Activated naive CD4-positive, alpha-beta T cell treated with anti-CD3 and anti-CD28 coated beads for 36 hours (primary cell): ENCODE measurements around the gene RELCH. TPM values are rescaled to one million over a fixed set of nuclear protein-coding genes. Genes with fewer than 3 reads are reported as not detected.
"Not testable (repeated sequence)": the region's sequence is repeated elsewhere in the genome, so short reads cannot be mapped to it uniquely, and the experiment has no call there.

ENCODE experiments used
- CTCF ChIA-PET: fragments of 350-600 bp; sonication (Branson Sonifier 250); formaldehyde crosslinking; loops from one replicate; lab custom pipeline; 2021; ENCODE audit warnings: antibody characterized with exemption; lab: Charles Lee
- DNase-seq: peaks from one replicate; pipeline ENCODE4 v3.0.0-alpha.2; 2020
- H3K27ac Mint-ChIP-seq: one replicate; pipeline ENCODE4 v1.8.0; 2021; ENCODE audit warnings: mild to moderate bottlenecking, mixed read lengths
- H3K27me3 Mint-ChIP-seq: one replicate; pipeline ENCODE4 v1.8.0; 2021; ENCODE audit warnings: low read depth, mixed read lengths
- H3K36me3 Mint-ChIP-seq: one replicate; pipeline ENCODE4 v1.8.0; 2021; ENCODE audit warnings: low read depth, mixed read lengths
- H3K4me1 Mint-ChIP-seq: one replicate; pipeline ENCODE4 v1.8.0; 2021; ENCODE audit warnings: low read depth, mixed read lengths
- H3K4me3 Mint-ChIP-seq: one replicate; pipeline ENCODE4 v1.8.0; 2021; ENCODE audit warnings: mild to moderate bottlenecking, moderate library complexity, mixed read lengths
- H3K9me3 Mint-ChIP-seq: one replicate; pipeline ENCODE4 v1.8.0; 2021; ENCODE audit warnings: mixed read lengths
- intact Hi-C: fragments of 100-400 bp; cut with micrococcal nuclease; formaldehyde crosslinking; loops from one replicate; pipeline ENCODE4 v1.15.1; 2023
- total RNA-seq, 2 experiments: library from RNA; stranded (reverse); gene quantifications; one replicate each; pipeline ENCODE4 v1.2.3, GENCODE V29; 2021

RELCH gene
- total RNA-seq, 2 experiments from 2014 or later = 15.7 to 16.3 TPM

DNA sequence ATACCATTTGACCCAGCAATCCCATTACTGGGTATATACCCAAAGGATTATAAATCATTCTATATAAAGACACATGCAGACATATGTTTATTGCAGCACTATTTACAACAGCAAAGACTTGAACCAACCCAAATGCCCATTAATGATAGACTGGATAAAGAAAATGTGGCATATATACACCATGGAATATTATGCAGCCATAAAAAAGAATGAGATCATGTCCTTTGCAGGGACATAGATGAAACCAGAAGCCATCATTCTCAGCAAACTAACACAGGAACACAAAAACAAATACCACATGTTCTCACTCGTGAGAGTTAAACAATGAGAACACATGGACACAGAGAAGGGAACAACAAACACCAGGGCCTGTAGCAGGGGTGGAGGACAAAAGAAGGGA lies 20.5 kb upstream of the RELCH start:
- DNase-seq, H3K4me3 Mint-ChIP-seq, H3K27ac Mint-ChIP-seq, H3K9me3 Mint-ChIP-seq, intact Hi-C loops, H3K27me3 Mint-ChIP-seq: not testable (repeated sequence)
- Mint-ChIP-seq H3K4me1 (peaks cover 11% of the 10 kb centered on the region), H3K36me3 (peaks cover 17% of the 10 kb centered on the region)
- CTCF ChIA-PET = interaction anchor here (1.2 kb wide), 1 partner anchor 21 kb away, joined by 3 read pairs; no protein-coding TSS in a partner anchor

DNA sequence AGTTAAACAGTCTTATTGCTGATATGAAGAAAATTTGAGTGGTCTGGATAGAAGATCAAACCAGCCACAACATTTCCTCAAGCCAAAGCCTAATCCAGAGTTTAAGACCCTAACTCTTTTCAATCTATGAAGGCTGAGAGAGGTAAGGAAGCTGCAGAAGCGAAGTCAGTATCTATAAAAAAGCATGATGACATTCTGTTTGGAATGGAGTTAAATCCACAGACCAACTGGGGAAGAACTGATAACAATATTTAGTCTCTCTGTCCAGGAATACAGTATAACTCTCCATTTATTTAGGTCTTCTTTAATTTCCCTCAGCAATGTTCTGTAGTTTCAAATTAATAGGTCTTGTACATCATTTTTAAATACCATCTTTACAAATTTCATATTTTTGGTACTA lies 16.2 kb upstream of the RELCH start:
- intact Hi-C loops = no loop called here
- CTCF ChIA-PET = no interaction called here
- Mint-ChIP-seq H3K4me3 (no peak overlapping the region), H3K27ac (no peak overlapping the region), H3K4me1 (peaks cover 6% of the 10 kb centered on the region), H3K9me3 (peaks cover 2% of the 10 kb centered on the region), H3K27me3 (no peaks in the 10 kb centered on the region), H3K36me3 (peaks cover 10% of the 10 kb centered on the region)
- no peak for DNase-seq

DNA sequence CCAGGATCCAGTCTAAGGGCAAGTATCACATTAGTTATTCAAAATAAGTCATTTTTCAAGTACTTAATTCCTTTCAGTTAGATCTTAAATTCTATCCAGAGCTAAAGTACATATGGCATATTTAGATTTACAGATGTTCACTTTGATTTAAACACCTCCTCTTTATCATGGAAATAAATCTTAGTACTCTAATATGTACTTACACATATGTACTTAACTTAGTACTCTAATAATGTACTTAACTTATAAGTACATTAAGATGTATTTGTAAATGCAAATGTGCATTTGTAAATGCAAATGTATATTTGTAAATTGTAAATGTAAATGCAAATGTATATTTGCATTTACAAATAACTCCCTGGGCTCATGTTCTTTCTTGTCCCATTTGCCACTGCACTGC lies 14.8 kb upstream of the RELCH start:
- DNase-seq = no peak
- H3K4me1 Mint-ChIP-seq = peaks cover 5% of the 10 kb centered on the region
- peaks cover 4% of the 10 kb centered on the region for H3K36me3 Mint-ChIP-seq
- CTCF ChIA-PET = interaction anchor here (0.7 kb wide), 1 partner anchor 618 kb away, joined by 3 read pairs; no protein-coding TSS in a partner anchor
- H3K27me3 Mint-ChIP-seq = no peaks in the 10 kb centered on the region
- intact Hi-C loops = no loop called here
- H3K27ac Mint-ChIP-seq = no peak overlapping the region
- no peak overlapping the region for H3K4me3 Mint-ChIP-seq
- H3K9me3 Mint-ChIP-seq = no peaks in the 10 kb centered on the region

DNA sequence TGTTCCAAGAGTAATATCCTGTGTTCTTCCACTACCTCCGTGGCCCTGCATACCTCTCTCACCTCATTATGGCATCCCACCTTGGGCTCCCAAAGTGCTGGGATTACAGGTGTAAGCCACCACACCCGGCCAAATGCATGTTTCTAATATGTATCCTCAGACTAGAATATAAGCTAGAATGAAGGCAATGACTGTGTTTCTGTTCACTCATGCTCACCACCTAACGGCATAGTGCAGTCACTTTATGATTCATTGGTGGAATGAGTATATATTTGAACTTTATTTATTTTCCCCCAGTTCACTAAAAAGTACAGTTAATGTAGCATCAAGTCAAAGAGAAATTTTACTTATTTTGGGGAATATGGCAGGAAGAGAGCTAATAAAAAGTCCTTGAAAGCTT lies 11.5 kb upstream of the RELCH start:
- peaks cover 10% of the 10 kb centered on the region for H3K4me1 Mint-ChIP-seq
- peak; percentile 11 for DNase-seq
- CTCF ChIA-PET = interaction anchor here (0.6 to 0.8 kb wide), 2 partner anchors 75 to 251 kb away, joined by 3 read pairs; no protein-coding TSS in a partner anchor
- no peak overlapping the region for H3K27ac Mint-ChIP-seq
- peaks cover 2% of the 10 kb centered on the region for H3K36me3 Mint-ChIP-seq
- no peak overlapping the region for H3K4me3 Mint-ChIP-seq
- H3K9me3 Mint-ChIP-seq = no peaks in the 10 kb centered on the region
- no peaks in the 10 kb centered on the region for H3K27me3 Mint-ChIP-seq
- intact Hi-C loops = no loop called here

DNA sequence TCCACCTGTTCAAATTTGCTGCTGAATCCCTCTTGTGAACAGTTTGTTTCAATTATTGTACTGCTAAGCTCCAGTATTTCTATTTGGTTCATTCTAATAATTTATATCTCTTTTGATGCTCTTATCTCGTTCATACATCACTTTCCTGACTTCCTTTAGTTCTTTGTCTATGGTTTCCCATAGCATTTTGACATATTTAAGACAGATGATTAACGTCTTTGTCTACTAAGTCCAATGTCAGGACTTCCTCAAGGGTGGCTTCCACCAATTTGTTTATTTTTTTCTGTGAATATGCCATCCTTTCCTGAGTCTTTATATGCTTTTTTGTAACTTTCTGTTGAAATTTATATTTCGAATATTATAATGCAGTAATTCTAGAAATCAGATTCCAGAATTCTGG lies 9.8 kb upstream of the RELCH start:
- no peaks in the 10 kb centered on the region for H3K27me3 Mint-ChIP-seq
- no peaks in the 10 kb centered on the region for H3K9me3 Mint-ChIP-seq
- peaks cover 10% of the 10 kb centered on the region for H3K4me1 Mint-ChIP-seq
- DNase-seq = no peak
- intact Hi-C loops = no loop called here
- CTCF ChIA-PET = interaction anchor here (1.7 kb wide), 1 partner anchor 72 kb away, joined by 6 read pairs; no protein-coding TSS in a partner anchor
- H3K36me3 Mint-ChIP-seq = peaks cover 2% of the 10 kb centered on the region
- H3K27ac Mint-ChIP-seq = no peak overlapping the region
- H3K4me3 Mint-ChIP-seq = no peak overlapping the region

DNA sequence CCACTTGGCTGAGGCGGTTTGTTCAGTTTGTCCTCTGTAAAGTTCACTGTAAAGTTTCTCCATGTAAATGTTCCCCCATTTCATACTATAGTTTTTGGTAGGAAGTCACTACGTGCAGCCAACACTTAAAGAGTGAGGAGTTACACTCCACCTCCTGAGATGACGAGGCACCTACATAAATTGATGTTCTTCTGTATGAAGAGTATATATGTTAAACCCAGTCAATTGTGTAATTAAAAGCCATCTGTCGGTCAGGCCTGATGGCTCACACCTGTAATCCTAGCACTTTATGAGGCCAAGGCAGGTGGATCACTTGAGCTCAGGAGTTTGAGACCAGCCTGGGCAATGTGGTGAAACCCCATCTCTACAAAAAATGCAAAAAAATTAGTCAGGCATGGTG lies 7.8 kb upstream of the RELCH start:
- no peak for DNase-seq
- Mint-ChIP-seq H3K27ac (no peak overlapping the region), H3K27me3 (no peaks in the 10 kb centered on the region), H3K9me3 (no peaks in the 10 kb centered on the region), H3K36me3 (peaks cover 2% of the 10 kb centered on the region), H3K4me3 (no peak overlapping the region), H3K4me1 (peaks cover 14% of the 10 kb centered on the region)
- CTCF ChIA-PET = interaction anchor here (1.5 to 9.5 kb wide), 2 partner anchors 15 to 71 kb away, joined by 4 to 124 read pairs; no protein-coding TSS in a partner anchor
- intact Hi-C loops = no loop called here

DNA sequence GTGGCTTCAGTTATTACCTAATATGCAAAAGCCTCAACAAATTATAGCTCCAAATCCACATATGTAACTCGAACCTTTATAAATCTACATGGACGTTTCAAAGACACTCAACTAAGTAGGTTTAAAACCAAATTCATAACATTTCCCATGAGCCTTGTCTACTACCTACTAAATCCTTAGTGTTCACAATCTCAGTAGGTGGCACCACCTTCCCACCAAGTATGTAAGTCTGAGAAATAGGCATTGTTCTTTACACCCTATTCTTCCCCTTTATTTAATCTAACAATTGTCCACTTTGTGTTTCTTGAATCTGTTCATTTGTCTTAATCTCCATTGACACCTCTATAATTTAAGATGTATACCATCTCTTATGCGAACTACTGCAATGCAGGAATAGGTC lies 4.8 kb upstream of the RELCH start:
- CTCF ChIA-PET = interaction anchor here (0.9 to 9.5 kb wide), 4 partner anchors 13 to 147 kb away, joined by 3 to 124 read pairs (median 5); no protein-coding TSS in a partner anchor
- no peaks in the 10 kb centered on the region for H3K27me3 Mint-ChIP-seq
- H3K4me3 Mint-ChIP-seq = no peak overlapping the region
- H3K4me1 Mint-ChIP-seq = peaks cover 18% of the 10 kb centered on the region
- intact Hi-C loops = loop anchor here (10.0 kb wide), 4 partner anchors 603 to 1793 kb away; partner anchors contain the start of gene SERPINB8
- H3K9me3 Mint-ChIP-seq = no peaks in the 10 kb centered on the region
- H3K36me3 Mint-ChIP-seq = no peaks in the 10 kb centered on the region
- H3K27ac Mint-ChIP-seq = no peak overlapping the region
- DNase-seq = no peak

DNA sequence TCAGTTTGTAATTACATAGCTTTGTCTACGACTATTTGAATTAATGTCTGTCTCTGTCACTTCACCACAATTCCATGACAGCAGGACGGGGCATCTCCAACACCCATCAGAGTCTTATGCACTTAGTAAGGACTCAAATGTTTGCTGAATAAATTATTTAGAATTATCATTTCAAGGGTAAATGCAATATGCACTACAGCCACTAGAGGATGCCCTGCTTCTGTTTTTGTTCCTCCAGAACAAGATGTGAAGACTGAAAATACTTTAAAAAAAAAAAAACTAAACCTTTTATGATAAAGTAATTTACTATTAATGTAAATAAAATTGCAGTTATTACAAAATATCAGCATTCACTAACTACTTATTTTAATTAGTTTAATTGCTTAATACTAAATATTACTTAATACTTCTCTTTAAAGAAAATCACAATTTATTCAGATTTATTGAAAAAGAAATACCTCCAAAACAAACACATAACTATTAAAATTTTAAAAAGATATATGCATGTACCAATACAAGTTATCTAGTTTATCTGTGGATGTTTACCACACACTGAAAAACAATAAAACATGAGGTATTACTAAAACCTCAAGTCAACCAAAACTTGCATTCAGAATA lies 3.4 kb upstream of the RELCH start:
- peak; percentile 71 for DNase-seq
- CTCF ChIA-PET = interaction anchor here (0.8 to 9.5 kb wide), 6 partner anchors 9 to 74 kb away, joined by 3 to 124 read pairs (median 6); no protein-coding TSS in a partner anchor
- intact Hi-C loops = loop anchor here (1.0 to 10.0 kb wide), 7 partner anchors 66 to 1791 kb away; partner anchors contain the start of gene SERPINB8
- Mint-ChIP-seq H3K4me3 (no peak overlapping the region), H3K36me3 (peaks cover 2% of the 10 kb centered on the region), H3K9me3 (no peaks in the 10 kb centered on the region), H3K27me3 (no peaks in the 10 kb centered on the region), H3K27ac (no peak overlapping the region), H3K4me1 (peaks cover 16% of the 10 kb centered on the region)

DNA sequence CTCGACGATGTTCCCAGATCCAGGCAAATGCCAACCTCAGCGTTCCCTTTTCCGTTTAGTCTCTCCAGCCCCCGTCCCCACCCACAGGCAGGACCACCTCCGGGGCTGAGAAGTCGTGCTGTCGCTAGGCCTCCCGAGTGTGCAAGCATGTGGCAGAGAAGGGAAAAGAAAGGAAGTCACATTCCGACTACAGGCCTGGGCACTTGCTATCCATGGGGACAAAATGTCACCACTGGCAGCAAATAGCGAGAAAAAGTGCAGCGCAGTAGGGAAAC lies 619 bp upstream of the RELCH start:
- H3K4me1 Mint-ChIP-seq = peaks cover 39% of the 10 kb centered on the region
- CTCF ChIA-PET = interaction anchor here (1.1 to 9.5 kb wide), 6 partner anchors 11 to 235 kb away, joined by 4 to 124 read pairs (median 7); no protein-coding TSS in a partner anchor
- peak overlapping the region; percentile 86 for H3K27ac Mint-ChIP-seq
- H3K36me3 Mint-ChIP-seq = peaks cover 4% of the 10 kb centered on the region
- H3K27me3 Mint-ChIP-seq = no peaks in the 10 kb centered on the region
- DNase-seq = no peak
- peak overlapping the region; percentile 99 for H3K4me3 Mint-ChIP-seq
- intact Hi-C loops = loop anchor here (2.0 to 10.0 kb wide), 8 partner anchors 234 to 1788 kb away; partner anchors contain the start of genes BCL2 and SERPINB8
- H3K9me3 Mint-ChIP-seq = no peaks in the 10 kb centered on the region

DNA sequence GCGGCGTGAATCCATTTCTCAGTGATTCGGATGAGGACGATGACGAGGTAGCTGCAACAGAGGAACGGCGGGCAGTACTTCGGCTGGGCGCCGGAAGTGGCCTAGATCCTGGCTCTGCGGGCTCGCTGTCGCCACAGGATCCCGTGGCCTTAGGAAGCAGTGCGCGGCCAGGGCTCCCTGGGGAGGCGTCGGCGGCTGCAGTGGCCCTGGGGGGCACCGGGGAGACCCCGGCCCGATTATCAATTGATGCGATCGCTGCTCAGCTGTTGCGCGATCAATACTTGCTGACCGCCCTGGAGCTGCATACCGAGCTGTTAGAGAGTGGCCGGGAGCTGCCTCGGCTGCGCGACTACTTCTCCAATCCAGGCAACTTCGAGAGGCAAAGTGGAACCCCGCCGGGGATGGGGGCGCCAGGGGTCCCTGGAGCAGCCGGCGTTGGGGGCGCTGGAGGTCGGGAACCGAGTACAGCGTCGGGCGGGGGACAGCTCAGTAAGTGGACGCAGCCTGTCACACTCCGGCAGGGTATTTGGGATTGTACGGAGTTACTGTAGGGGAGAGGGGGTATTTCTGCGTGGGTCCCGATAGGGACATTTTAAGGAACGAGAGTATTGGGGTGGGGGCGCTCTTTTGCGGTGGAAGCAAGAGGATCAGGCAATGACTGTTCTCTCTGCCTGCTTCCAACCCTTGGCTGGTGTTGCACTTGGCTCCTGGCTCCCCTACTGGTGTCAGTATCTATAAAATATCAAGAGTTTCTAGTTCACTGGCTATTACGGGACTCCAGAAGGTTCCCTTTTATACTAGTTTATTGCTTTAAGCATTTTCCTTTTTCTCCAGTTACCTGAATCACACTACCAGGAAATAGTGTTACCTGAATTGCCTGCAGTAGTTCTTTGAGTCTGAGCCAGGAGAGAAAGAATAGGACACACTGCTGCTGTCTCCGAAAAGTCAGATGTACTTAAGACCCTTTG lies 772 bp downstream of the RELCH start:
- Mint-ChIP-seq H3K27ac (peak overlapping the region; percentile 90), H3K9me3 (no peaks in the 10 kb centered on the region), H3K4me1 (peaks cover 53% of the 10 kb centered on the region), H3K4me3 (peak overlapping the region; percentile 99), H3K27me3 (no peaks in the 10 kb centered on the region), H3K36me3 (peaks cover 14% of the 10 kb centered on the region)
- intact Hi-C loops = loop anchor here (1.0 to 10.0 kb wide), 20 partner anchors 10 to 1787 kb away; partner anchors contain the start of genes BCL2, PHLPP1, SERPINB8 and TNFRSF11A
- DNase-seq = peak; percentile 57
- CTCF ChIA-PET = interaction anchor here (0.8 to 9.5 kb wide), 8 partner anchors 9 to 396 kb away, joined by 3 to 124 read pairs (median 4); no protein-coding TSS in a partner anchor

DNA sequence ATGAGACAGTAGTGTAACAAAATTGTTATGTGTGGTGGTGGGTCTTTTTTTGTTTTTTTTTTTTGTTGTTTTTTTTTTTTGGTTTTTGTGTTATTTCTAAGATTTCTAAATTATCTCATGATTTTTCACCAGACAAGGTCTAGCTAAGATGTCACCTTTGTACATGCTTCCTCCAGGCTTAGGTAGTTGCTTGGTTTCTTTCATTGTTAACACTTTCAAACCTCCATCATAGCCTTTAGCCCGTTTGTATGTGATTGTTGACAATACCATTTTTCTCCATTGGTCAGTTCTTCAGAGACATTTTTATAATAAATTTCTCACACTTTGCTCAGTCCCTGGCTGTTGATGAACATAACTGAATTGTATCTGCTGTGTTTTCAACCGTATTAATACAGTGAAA lies 2.2 kb downstream of the RELCH start:
- H3K9me3 Mint-ChIP-seq = no peaks in the 10 kb centered on the region
- CTCF ChIA-PET = interaction anchor here (0.7 to 1.4 kb wide), 6 partner anchors 11 to 395 kb away, joined by 3 to 7 read pairs (median 4); no protein-coding TSS in a partner anchor
- no peaks in the 10 kb centered on the region for H3K27me3 Mint-ChIP-seq
- H3K36me3 Mint-ChIP-seq = peaks cover 14% of the 10 kb centered on the region
- peak overlapping the region; percentile 99 for H3K4me3 Mint-ChIP-seq
- no peak for DNase-seq
- peaks cover 63% of the 10 kb centered on the region for H3K4me1 Mint-ChIP-seq
- intact Hi-C loops = loop anchor here (5.0 to 10.0 kb wide), 6 partner anchors 318 to 1786 kb away; partner anchors contain the start of gene SERPINB8
- H3K27ac Mint-ChIP-seq = no peak overlapping the region

DNA sequence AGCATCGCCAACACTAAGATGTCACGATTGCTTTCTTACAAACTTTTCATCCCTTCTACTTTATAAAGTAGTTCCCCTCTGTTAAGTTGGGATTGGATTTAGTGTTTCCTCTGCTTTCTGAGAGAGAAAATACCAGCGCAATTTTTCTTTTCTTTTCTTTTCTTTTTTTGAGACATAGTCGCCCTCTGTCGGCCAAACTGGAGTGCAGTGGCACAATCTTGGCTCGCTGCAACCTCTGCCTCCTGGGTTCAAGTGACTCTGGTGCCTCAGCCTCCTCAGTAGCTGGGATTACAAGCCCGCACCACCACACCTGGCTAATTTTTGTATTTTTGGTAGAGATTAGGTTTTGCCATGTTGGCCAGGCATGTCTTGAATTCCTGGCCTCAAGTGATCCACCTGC lies 9.0 kb downstream of the RELCH start:
- Mint-ChIP-seq H3K27me3 (no peaks in the 10 kb centered on the region), H3K9me3 (no peaks in the 10 kb centered on the region), H3K36me3 (peaks cover 13% of the 10 kb centered on the region), H3K27ac (no peak overlapping the region), H3K4me3 (no peak overlapping the region), H3K4me1 (peaks cover 73% of the 10 kb centered on the region)
- intact Hi-C loops = no loop called here
- no peak for DNase-seq
- CTCF ChIA-PET = interaction anchor here (0.8 to 1.4 kb wide), 2 partner anchors 10 to 12 kb away, joined by 3 to 5 read pairs; no protein-coding TSS in a partner anchor
